DND-41 (cell line): ENCODE results near the gene SLC35F5.

Experiments
- EZH2 ChIP-seq: IDR thresholded peaks from 3 replicates; pipeline ENCODE4 v1.6.1; 2012; ENCODE audit warnings: borderline replicate concordance, low read depth, mild to moderate bottlenecking, moderate library complexity, low read length, inconsistent platforms; ENCODE audit not compliant: severe bottlenecking
- TF ChIP-seq, protein P1 (sequence below): IDR thresholded peaks from 2 replicates; pipeline ENCODE4 v1.5.1; 2012; ENCODE audit warnings: borderline replicate concordance, low read length, moderate library complexity, mild to moderate bottlenecking; ENCODE audit not compliant: poor library complexity, severe bottlenecking; ENCODE audit errors: extremely low read depth

DNA sequence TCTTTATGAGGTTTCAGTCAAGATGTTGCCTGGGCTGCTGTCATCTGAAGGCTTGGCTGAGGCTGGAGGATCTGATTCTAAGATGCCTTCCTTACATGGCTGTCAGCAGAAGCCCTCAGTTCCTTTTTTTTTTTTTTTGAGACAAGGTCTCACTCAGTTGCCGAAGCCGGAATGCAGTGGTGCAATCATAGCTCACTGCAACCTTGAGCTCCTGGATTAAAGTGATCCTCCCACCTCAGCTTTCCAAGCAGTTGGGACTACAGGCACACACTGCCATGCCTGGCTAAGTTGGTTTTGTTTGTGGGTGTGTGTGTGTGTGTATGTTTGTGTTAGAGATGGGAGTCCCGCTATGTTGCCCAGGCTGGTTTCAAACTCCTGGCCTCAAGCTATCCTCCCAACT lies 13.1 kb upstream of the SLC35F5 start:
- TF ChIP-seq, protein P1, sequence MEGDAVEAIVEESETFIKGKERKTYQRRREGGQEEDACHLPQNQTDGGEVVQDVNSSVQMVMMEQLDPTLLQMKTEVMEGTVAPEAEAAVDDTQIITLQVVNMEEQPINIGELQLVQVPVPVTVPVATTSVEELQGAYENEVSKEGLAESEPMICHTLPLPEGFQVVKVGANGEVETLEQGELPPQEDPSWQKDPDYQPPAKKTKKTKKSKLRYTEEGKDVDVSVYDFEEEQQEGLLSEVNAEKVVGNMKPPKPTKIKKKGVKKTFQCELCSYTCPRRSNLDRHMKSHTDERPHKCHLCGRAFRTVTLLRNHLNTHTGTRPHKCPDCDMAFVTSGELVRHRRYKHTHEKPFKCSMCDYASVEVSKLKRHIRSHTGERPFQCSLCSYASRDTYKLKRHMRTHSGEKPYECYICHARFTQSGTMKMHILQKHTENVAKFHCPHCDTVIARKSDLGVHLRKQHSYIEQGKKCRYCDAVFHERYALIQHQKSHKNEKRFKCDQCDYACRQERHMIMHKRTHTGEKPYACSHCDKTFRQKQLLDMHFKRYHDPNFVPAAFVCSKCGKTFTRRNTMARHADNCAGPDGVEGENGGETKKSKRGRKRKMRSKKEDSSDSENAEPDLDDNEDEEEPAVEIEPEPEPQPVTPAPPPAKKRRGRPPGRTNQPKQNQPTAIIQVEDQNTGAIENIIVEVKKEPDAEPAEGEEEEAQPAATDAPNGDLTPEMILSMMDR, result no peak
- TF ChIP-seq EZH2, result no peak
